Thyroid gland (tissue), 4 donors: Measurements from ENCODE around the gene WDR31.

Source experiments
- POLR2A ChIP-seq, 2 donors: fragments of 450-650 bp; IDR thresholded peaks; one replicate each; pipeline ENCODE4 v1.6.1; 2017; ENCODE audit warnings: antibody characterized with exemption in 2 of 2, mild to moderate bottlenecking in 2 of 2, moderate library complexity in 1 of 2
- TF ChIP-seq, protein P1 (sequence below), 6 experiments: fragments of 200-600 bp in 3 of 6; fragments of 450-650 bp in 3 of 6; sonication (generic) in 3 of 6; IDR thresholded peaks; one replicate each; pipeline ENCODE4 v1.5.1; 2016 to 2019; ENCODE audit warnings: antibody characterized with exemption in 6 of 6, mild to moderate bottlenecking in 2 of 6, inconsistent platforms in 1 of 6, moderate library complexity in 1 of 6

DNA sequence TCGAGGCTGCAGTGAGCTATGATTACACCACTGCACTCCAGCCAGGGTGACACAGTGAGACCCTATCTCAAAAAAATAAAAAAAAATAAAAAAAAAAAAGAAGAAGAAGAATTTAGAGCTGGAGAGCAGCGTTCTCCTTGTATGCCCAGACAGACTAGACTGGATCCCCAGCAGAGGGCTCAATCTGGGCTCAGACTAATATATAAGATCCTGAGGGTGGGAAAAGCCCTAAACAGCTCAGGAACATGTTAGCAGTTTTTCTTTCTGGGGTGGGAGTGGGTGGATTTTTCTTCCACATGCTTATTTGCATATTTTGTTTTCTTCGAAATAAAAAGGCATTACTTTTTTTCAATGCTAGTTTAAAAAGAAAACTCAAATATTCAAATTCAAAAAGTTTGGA lies 8.4 kb upstream of the WDR31 start:
- TF ChIP-seq, protein P1, sequence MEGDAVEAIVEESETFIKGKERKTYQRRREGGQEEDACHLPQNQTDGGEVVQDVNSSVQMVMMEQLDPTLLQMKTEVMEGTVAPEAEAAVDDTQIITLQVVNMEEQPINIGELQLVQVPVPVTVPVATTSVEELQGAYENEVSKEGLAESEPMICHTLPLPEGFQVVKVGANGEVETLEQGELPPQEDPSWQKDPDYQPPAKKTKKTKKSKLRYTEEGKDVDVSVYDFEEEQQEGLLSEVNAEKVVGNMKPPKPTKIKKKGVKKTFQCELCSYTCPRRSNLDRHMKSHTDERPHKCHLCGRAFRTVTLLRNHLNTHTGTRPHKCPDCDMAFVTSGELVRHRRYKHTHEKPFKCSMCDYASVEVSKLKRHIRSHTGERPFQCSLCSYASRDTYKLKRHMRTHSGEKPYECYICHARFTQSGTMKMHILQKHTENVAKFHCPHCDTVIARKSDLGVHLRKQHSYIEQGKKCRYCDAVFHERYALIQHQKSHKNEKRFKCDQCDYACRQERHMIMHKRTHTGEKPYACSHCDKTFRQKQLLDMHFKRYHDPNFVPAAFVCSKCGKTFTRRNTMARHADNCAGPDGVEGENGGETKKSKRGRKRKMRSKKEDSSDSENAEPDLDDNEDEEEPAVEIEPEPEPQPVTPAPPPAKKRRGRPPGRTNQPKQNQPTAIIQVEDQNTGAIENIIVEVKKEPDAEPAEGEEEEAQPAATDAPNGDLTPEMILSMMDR (IDR thresholded peaks at IDR 0.05): no peak
- no peak for TF ChIP-seq POLR2A (IDR thresholded peaks at IDR 0.05)
